HCEC 1CT (cell line): ENCODE data around the gene ULK2.
"Not testable (repeated sequence)": the region's sequence is repeated elsewhere in the genome, so short reads cannot be mapped to it uniquely, and the experiment has no call there.

Experiments used
- DNase-seq: peaks from one replicate; pipeline ENCODE4 v3.0.0-alpha.2; 2017

Gene ULK2

DNA sequence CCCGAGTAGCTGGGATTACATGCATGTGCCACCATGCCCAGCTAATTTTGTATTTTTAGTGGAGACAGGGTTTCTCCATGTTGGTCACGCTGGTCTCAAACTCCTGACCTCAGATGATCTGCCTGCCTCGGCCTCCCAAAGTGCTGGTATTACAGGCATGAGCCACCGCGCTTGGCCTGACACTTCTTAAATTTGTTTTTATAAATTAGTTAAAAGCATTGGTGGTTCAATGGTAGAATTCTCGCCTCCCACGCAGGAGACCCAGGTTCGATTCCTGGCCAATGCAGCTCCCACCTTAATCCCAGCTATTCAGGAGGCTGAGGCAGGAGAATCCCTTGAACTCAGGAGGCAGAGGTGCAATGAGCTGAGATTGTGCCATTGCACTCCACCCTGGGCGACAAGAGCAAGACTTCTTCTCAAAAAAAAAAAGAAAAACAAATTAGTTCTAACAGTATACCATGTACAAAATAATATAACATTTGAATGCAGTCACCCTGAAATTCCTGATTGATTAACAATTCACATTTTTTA is 7.0 kb downstream of the ULK2 start:
- not testable (repeated sequence) for DNase-seq

DNA sequence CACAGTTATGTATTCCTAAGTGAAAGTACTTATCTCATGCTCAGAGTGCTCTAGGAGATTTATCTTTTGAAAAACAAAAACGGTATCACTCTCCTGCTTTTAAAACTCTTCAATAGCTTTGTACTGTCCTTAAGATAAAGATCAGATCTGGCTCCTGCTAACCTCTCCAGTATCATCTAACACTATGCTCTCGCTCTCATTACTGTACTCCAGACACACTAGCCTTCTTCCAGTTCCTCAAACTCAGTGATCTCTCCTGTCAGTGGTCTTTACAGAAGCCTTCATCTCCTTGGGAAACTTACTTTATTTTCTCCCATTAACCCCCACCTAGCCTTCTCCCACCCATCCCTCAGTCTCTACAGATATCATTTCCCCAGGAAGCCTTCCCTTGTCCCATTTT is 10.1 kb downstream of the ULK2 start:
- DNase-seq, result no peak

DNA sequence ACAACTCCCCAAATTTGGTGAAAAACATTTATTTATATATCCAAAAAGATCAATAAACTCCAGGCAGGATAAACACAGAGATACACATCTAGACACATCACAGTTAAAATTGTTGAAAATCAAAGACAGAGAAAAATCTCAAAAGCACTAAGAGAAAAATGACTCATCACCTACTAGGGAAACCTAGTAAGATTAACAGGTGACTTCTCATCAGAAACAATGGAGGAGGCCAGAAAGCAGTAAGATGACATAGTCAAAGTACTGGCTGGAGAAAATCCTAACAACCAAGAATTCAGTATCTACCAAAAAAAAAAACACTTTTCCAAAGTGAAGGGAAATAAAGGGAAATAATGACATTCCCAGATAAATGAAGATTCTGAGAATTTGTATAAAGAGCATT is 33.8 kb downstream of the ULK2 start:
- no peak for DNase-seq

DNA sequence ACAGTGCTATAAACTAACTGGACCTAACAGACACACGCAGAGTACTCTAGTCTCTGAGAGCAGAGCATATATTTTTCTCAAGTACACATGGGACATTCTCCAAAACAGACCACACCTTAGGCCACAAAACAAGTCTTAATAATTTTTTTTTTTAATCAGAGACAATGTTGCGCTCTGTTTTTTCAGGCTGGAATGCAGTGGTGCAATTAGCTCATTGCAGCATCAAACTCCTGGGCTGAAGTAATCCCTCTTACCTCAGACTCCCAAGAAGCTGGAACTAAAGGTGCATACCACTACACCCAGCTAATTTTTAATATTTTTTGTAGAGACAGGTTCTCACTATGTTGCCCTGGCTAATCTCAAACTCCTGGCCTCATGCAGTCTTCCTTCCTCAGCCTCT is 37.7 kb downstream of the ULK2 start:
- no peak for DNase-seq

- DNase-seq, result peak; percentile 22
These were observed 55.3 kb downstream of the ULK2 start for GRCh38 chr17:19812407-19812806.

- DNase-seq, result no peak
These were observed 62.7 kb downstream of the ULK2 start for GRCh38 chr17:19805006-19805405.

- DNase-seq, result no peak
These were observed 67.2 kb downstream of the ULK2 start for GRCh38 chr17:19800571-19800970.

DNA sequence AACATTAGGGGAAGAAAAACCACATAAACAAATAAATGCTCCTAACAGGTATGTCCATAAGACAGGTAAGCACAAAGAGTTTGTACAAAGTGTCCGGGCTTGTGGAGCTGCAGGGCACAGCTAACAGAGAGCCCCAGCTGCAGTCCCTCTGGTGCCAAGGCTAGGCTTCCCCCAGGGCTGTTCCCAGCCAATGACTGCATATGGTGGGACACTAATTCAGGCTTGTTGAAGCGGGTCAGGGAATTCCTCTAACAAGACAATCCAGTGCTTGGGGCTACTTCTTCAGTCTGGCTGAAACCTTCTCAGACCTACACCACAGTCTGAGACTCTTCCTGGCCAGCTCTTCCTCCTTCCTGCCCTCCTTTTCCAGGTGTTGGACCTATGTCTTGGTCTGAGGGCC is 67.9 kb downstream of the ULK2 start:
- no peak for DNase-seq

DNA sequence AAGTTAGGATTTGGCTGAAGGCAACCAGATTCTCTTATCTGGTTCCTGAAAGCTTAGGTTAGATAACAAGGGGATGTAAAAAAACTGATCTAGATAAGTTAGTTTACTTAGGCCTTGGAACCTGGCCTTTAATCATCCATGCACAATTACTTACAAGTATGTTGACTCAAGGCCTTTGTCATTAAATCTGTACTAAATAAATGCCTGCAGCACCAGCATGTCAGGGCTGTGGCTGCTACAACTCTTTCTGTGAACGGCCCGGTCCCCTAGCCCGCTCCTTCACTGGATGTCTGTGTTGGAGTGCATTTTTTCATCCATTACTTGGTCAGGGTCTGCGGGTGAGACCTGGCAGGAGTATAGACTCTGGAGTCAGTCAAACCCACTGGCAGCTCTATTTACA is 71.3 kb downstream of the ULK2 start:
- DNase-seq, result no peak

GRCh38 chr17:19791918-19792550 is 75.7 kb downstream of the ULK2 start:
- DNase-seq, result no peak

GRCh38 chr17:19787733-19788357 is 79.9 kb downstream of the ULK2 start:
- no peak for DNase-seq

DNA sequence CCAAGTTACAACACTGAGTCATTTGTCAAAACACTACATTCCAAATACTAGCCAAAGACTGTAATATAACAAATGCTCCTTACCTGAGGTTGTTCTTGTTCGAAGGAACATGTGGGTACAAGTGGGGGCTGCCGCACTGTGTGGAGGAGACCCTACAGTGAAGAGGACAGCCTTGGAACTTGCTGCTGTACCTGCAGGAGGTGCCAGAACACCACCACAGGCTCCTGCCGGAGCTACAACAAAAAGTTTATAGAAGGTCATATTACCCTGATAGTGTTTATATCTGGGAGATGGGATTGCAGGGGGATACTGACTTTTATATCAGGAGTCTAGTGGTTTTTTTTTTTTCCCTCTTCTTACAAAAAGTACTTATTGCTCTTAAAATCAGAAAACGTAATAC is 81.9 kb downstream of the ULK2 start:
- DNase-seq, result no peak

DNA sequence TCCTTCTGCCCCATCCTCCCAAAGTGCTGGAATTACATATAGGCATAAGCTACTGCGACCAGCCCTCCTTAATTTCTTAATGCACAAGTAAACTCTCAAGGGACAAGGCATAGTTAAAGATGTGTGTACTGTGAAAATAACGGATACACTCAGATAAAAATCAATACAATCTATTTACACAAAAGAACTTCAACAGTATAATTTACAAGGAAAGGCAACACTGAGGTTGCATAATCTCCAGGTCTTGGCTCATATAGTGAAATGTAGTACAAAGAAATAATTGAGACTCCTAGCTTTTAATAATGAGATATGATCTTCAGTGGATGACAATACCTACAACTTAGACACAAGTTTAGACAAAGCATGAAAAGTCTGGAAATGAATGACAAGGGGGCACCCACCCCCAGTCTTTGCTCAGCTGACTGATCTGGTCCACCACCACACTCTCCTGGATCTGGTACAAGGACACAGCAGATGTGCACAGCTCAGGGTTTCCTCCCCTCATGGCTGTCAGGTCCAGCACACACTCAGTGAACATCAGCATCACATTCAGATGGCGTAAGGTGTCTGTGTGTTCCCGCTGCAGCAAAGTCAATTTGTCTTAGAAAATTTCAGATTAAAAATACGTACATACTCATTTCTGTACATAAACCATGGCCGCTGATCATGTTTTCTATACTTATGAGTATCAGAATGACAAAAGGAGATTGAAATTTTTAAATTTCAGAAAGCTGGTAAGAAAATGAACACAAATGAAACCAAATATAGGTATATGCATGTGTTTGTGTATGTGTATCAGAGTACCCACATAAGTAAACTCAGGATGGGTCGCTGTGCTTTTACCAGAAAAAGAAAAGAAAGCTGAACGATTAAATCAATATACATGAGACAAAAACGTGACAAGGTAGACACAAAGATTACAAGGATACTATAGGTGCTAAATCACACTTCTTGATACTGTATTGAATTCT is 86.0 kb downstream of the ULK2 start:
- DNase-seq, result no peak

DNA sequence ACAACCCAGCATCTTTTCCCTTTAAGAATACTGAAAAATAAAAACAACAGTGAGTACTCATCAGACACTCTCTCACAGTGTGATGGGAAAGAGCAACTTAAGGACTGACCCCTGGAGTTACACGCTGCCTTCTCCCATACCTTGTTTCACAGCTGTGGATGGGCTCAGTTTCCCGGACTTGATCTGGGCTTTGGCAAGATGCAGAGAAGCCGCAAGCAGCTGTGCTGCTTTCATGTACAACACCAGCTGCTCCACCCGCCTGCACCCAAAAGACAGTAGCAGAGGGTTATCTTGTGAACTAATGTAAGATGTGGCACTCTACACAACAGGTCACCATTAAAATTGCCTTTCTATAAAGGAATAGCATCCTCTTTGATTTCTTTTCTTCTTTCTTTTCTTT is 86.9 kb downstream of the ULK2 start:
- DNase-seq, result no peak

GRCh38 chr17:19773534-19773933 is 94.2 kb downstream of the ULK2 start:
- no peak for DNase-seq

DNA sequence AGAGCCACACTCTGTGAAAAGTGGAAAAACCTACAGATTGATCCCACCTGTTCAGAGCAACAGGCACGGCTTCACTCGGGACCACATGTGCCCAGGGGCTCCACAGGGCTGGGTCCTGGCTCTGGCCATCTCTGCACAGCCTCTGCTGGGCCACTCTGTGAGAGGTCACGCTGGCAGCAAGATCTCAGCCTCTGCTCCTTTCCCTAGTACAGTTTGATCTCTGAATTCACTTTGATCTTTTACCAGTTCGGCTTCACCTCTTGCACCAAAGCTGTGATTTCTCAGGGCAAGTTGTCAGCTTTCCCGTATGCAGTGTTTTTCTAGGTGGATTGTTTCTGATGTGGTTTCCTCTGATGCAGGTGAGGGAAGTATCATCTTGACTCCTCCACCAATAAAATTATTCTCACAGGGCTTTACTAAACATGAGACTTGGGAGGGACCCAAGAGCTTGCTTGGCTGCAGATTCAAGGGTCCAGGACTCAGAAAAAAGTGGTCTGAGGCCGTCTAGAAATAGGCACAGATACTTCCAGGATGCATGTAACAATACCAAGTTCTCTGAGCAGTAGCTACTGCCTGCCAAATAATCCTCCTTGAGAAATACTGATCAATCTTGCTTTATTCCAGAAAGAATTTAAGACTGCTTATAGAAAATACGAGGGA is 95.6 kb downstream of the ULK2 start:
- no peak for DNase-seq

- no peak for DNase-seq
These were observed 96.6 kb downstream of the ULK2 start for GRCh38 chr17:19770985-19771735.

DNA sequence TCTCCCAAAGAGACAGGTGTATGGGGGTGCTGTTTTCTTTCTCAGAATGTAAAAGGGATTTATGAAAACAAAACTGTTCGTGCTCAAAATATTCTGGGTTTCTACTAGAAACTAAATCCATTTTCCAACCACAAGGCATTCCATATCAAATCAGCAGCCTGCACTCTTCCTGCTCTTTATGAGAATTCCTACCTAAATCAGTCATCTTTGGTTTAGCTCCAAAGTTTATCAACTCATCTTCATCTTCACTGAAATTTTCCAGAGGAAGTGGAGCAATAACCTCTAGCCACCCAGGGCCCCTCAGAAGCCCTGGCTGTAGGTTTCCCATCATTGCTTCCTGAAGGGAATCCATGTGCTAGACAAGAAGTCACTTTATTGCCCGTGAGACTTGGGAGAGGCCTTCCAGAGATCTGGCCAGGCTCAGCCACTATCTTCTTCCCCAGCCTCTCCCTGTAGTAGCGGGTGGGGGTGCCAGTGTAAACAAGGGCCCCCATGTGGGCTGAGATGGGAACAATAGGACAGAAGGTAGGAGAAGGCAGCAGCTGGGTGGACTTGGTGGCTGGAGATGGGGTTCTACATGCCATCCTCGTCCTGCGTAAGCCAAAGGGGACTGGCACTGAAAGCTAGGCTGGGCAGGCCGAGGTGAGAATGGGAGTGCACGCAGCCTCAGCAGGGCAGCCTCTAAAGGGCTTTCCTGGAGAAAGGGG is 97.6 kb downstream of the ULK2 start:
- peak; percentile 47 for DNase-seq

GRCh38 chr17:19768046-19768782 is 99.5 kb downstream of the ULK2 start:
- DNase-seq, result no peak

- DNase-seq, result peak; percentile 32
These were observed 101.1 kb downstream of the ULK2 start for GRCh38 chr17:19766421-19767270.
